CD4-positive, alpha-beta T cell (primary cell): ENCODE measurements around the gene KMT2B. TPM values are rescaled to one million over a fixed set of nuclear protein-coding genes. Genes with fewer than 3 reads are reported as not detected.

Source experiments
- ATAC-seq: fragments of 200-7000 bp; cut with Tn5 transposase; one replicate; pipeline ENCODE4 v1.10.0; 2022; ENCODE audit warnings: mild to moderate bottlenecking; ENCODE audit not compliant: poor library complexity
- CTCF ChIA-PET: fragments of 350-600 bp; sonication (Branson Sonifier 250); formaldehyde crosslinking; loops from one replicate; lab custom pipeline; 2021; ENCODE audit warnings: antibody characterized with exemption, inconsistent platforms; lab: Charles Lee
- POLR2A ChIA-PET: fragments of 350-600 bp; sonication (Branson Sonifier 250); formaldehyde crosslinking; loops from one replicate; lab custom pipeline; 2021; ENCODE audit warnings: antibody characterized with exemption, inconsistent platforms; lab: Charles Lee
- DNase-seq, 14 experiments: peaks; one replicate each; pipeline ENCODE4 v3.0.0-alpha.2; 2013 to 2020; ENCODE audit warnings: mixed read lengths in 2 of 14
- H3K27ac ChIP-seq, 2 donors: one replicate each; pipeline versions ENCODE4 v1.5.1 to v1.7.0; 2013; ENCODE audit warnings: low read length in 2 of 2, low read depth in 1 of 2, mild to moderate bottlenecking in 1 of 2
- H3K27me3 ChIP-seq, 2 experiments: 1 replicate in 1 of 2; 2 replicates in 1 of 2; pipeline versions ENCODE4 v1.6.1 to v1.7.0; 2013; ENCODE audit warnings: low read length in 2 of 2, control low read depth in 1 of 2, mild to moderate bottlenecking in 1 of 2, moderate library complexity in 1 of 2; ENCODE audit not compliant: insufficient read depth in 2 of 2, control insufficient read depth in 1 of 2
- H3K36me3 ChIP-seq: one replicate; pipeline ENCODE4 v1.6.1; 2013; ENCODE audit warnings: low read length, control low read depth; ENCODE audit not compliant: insufficient read depth
- H3K4me1 ChIP-seq: one replicate; pipeline ENCODE4 v1.6.1; 2013; ENCODE audit warnings: low read length, control low read depth; ENCODE audit not compliant: insufficient read depth
- H3K4me3 ChIP-seq: one replicate; pipeline ENCODE4 v1.5.1; 2013; ENCODE audit warnings: mild to moderate bottlenecking, low read length, moderate library complexity
- H3K9me3 ChIP-seq, 2 experiments: 1 replicate in 1 of 2; 2 replicates in 1 of 2; pipeline versions ENCODE4 v1.6.1 to v1.7.0; 2013; ENCODE audit warnings: low read length in 2 of 2, mild to moderate bottlenecking in 2 of 2, control low read depth in 1 of 2, moderate library complexity in 1 of 2; ENCODE audit not compliant: control insufficient read depth in 1 of 2, insufficient read depth in 1 of 2
- H3K27ac Mint-ChIP-seq: one replicate; pipeline ENCODE4 v1.8.0; 2020; ENCODE audit warnings: mixed read lengths
- H3K27me3 Mint-ChIP-seq: one replicate; pipeline ENCODE4 v1.8.0; 2021; ENCODE audit warnings: mixed read lengths
- H3K36me3 Mint-ChIP-seq: one replicate; pipeline ENCODE4 v1.8.0; 2021; ENCODE audit warnings: low read depth, mixed read lengths
- H3K4me1 Mint-ChIP-seq: one replicate; pipeline ENCODE4 v1.8.0; 2021; ENCODE audit warnings: low read depth, mixed read lengths
- H3K4me3 Mint-ChIP-seq: one replicate; pipeline ENCODE4 v1.8.0; 2020; ENCODE audit warnings: mild to moderate bottlenecking, mixed read lengths
- H3K9me3 Mint-ChIP-seq: one replicate; pipeline ENCODE4 v1.8.0; 2020; ENCODE audit warnings: mixed read lengths
- CTCF ChIP-seq: fragments of 200-600 bp; IDR thresholded peaks from one replicate; pipeline ENCODE4 v1.8.0; 2022; ENCODE audit warnings: antibody characterized with exemption, mild to moderate bottlenecking
- intact Hi-C, 2 experiments: fragments of 100-400 bp; cut with DNase I in 1 of 2; cut with micrococcal nuclease in 1 of 2; formaldehyde crosslinking; loops; one replicate each; pipeline versions ENCODE4 v1.15.1 to v1.9.0; 2023 to 2025; cut with DNase I, micrococcal nuclease
- total RNA-seq, 174 experiments: library from RNA in 2 of 174; stranded (reverse) in 2 of 174; gene quantifications; one replicate each; pipeline ENCODE4 v1.2.3 and lab custom pipeline; 2021 to 2026

KMT2B gene
- total RNA-seq, 2 experiments from 2014 or later, result 59.4 to 59.7 TPM

GRCh38 chr19:35719402-35720162 is 1.8 kb downstream of the KMT2B start:
- no peak overlapping the region for H3K27ac ChIP-seq
- Mint-ChIP-seq H3K27ac (peak overlapping the region; percentile 87), H3K27me3 (no peaks in the 10 kb centered on the region), H3K9me3 (no peaks in the 10 kb centered on the region), H3K36me3 (peaks cover 58% of the 10 kb centered on the region), H3K4me1 (peaks cover 45% of the 10 kb centered on the region), H3K4me3 (peak overlapping the region; percentile 95)
- no peaks in the 10 kb centered on the region for H3K9me3 ChIP-seq
- intact Hi-C loops, result loop anchor here (5.0 to 10.0 kb wide), 3 partner anchors 38 to 455 kb away; partner anchors contain the start of genes COX6B1 (in 1 of the 2), HSPB6 (in 1 of the 2), PROSER3 (in 1 of the 2) and USF2 (in 1 of the 2)
- H3K4me3 ChIP-seq, result peak overlapping the region; percentile 83
- TF ChIP-seq CTCF, result no peak
- peaks cover 47% of the 10 kb centered on the region for H3K36me3 ChIP-seq
- CTCF ChIA-PET, result no interaction called here
- POLR2A ChIA-PET, result interaction anchor here (1.0 to 2.1 kb wide), 9 partner anchors 8 to 71 kb away, joined by 3 to 20 read pairs (median 10); partner anchors contain the start of genes COX6B1, IGFLR1, LIN37 and PSENEN
- ATAC-seq (no peak), DNase-seq (peak in 1 of 14 experiments; percentile 34)
- peaks cover 45% of the 10 kb centered on the region for H3K4me1 ChIP-seq
- H3K27me3 ChIP-seq, result no peaks in the 10 kb centered on the region

- ATAC-seq (no peak), DNase-seq (no peak)
- POLR2A ChIA-PET, result interaction anchor here (0.6 to 1.4 kb wide), 3 partner anchors 22 to 32 kb away, joined by 3 to 6 read pairs (median 3); partner anchors contain the start of genes IGFLR1 and U2AF1L4
- no peaks in the 10 kb centered on the region for H3K9me3 Mint-ChIP-seq
- peak overlapping the region; percentile 65 for H3K4me3 Mint-ChIP-seq
- no peak for TF ChIP-seq CTCF
- CTCF ChIA-PET, result no interaction called here
- Histone ChIP-seq H3K36me3 (peaks cover 53% of the 10 kb centered on the region), H3K27ac (no peak overlapping the region), H3K4me1 (peaks cover 40% of the 10 kb centered on the region), H3K9me3 (no peaks in the 10 kb centered on the region), H3K27me3 (no peaks in the 10 kb centered on the region), H3K4me3 (no peak overlapping the region)
- H3K4me1 Mint-ChIP-seq, result peaks cover 39% of the 10 kb centered on the region
- intact Hi-C loops, result no loop called here
- H3K27ac Mint-ChIP-seq, result no peak overlapping the region
- H3K36me3 Mint-ChIP-seq, result peaks cover 64% of the 10 kb centered on the region
- no peaks in the 10 kb centered on the region for H3K27me3 Mint-ChIP-seq
Observed at GRCh38 chr19:35720163-35720524, 2.3 kb downstream of the KMT2B start.

- peaks cover 69% of the 10 kb centered on the region for H3K36me3 Mint-ChIP-seq
- ChIA-PET CTCF (no interaction called here), POLR2A (interaction anchor here (0.6 to 1.4 kb wide), 3 partner anchors 21 to 31 kb away, joined by 3 to 6 read pairs (median 3); partner anchors contain the start of genes IGFLR1 and U2AF1L4)
- Histone ChIP-seq H3K4me3 (no peak overlapping the region), H3K27ac (no peak overlapping the region), H3K9me3 (no peaks in the 10 kb centered on the region), H3K36me3 (peaks cover 58% of the 10 kb centered on the region), H3K4me1 (peaks cover 35% of the 10 kb centered on the region), H3K27me3 (no peaks in the 10 kb centered on the region)
- no peaks in the 10 kb centered on the region for H3K9me3 Mint-ChIP-seq
- no peaks in the 10 kb centered on the region for H3K27me3 Mint-ChIP-seq
- TF ChIP-seq CTCF, result no peak
- peak overlapping the region; percentile 58 for H3K4me3 Mint-ChIP-seq
- no peak overlapping the region for H3K27ac Mint-ChIP-seq
- ATAC-seq, result no peak
- peak in 2 of 14 experiments; percentile 21 to 29 for DNase-seq
- intact Hi-C loops, result no loop called here
- H3K4me1 Mint-ChIP-seq, result peaks cover 38% of the 10 kb centered on the region
Observed at GRCh38 chr19:35720648-35721047, 2.8 kb downstream of the KMT2B start.
